HS-27A (cell line): ENCODE data around the gene CXCR2.
"Not testable (repeated sequence)": the region's sequence is repeated elsewhere in the genome, so short reads cannot be mapped to it uniquely, and the experiment has no call there.

ENCODE experiments used
- DNase-seq: peaks from one replicate; pipeline ENCODE4 v3.0.0-alpha.2; 2012; ENCODE audit warnings: low read depth, missing footprints

The CXCR2 gene

DNA sequence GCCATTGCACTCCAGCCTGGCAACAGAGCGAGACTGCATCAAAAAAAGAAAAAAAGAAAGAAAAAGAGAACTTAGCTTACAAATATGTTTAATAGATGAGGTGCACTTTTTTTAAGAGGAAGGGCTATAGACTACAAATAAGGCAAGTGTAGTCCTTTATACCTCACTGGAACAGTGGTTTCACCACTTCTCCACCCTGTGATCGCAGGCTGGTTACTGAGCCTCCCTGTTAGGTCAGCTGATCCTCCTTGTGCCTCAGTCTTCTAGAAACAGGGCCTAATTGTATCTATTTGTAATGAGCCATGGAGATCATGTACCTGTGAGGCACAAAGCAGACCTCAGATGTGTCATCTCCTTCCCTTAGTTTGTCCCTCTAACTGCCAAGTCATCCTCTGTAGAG is 4.5 kb downstream of the CXCR2 start:
- no peak for DNase-seq

DNA sequence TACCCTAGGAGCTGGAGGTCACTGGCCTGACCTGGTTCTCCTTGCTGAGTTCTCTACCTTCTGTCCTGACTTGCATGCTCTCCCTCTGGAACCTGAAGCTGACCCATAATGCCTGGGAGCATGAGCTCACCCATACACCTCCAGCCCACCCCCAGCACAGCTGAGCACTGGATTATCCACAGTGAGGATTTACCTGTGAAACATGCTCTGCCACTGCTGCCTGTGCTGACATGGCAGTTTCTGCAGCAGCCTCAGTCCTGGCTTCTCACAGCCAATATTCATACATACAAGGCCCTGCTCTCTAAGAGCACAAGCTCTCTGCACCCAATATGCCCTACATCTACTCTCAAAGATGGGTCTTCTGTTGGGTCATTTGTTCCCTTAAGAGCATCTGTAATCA is 5.0 kb downstream of the CXCR2 start:
- DNase-seq: no peak

DNA sequence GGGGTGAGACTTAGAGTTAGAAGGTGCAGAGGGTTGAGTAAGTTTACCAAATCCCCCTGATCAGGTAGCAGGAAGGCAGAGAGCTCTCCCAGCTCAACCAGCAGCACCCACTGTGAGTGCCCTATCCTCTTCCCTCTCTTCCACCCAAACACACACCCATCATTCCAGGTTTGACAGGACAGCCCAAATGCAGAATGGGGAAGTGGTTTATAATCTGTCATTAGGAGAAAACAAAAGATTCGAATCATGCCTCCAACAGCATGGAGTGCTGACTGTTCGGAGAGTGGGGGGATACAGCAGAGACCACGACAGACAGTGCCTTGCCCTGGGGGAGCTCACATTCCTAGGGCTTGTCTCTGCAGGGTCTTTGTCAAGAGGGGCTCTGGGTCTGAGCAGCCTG is 11.7 kb downstream of the CXCR2 start:
- DNase-seq: no peak

DNA sequence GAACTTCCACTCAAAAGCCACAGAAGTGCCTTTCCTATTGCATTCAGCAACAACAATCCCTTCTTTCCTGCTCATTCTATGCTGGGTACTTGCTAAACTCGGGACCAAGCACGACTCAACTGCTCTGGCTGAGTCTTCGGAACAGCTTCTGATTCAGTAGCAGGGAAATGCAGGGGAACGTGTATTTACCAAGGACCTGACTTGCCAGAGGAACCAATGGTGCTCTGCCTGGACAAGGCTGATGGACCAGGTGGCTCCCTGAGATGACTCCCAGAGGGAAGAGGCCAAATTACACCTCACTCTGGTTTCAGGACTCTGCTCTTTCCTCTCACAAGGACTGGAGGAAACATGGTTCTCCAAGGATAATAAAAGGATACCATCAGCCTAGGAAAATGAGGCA is 12.2 kb downstream of the CXCR2 start:
- no peak for DNase-seq

DNA sequence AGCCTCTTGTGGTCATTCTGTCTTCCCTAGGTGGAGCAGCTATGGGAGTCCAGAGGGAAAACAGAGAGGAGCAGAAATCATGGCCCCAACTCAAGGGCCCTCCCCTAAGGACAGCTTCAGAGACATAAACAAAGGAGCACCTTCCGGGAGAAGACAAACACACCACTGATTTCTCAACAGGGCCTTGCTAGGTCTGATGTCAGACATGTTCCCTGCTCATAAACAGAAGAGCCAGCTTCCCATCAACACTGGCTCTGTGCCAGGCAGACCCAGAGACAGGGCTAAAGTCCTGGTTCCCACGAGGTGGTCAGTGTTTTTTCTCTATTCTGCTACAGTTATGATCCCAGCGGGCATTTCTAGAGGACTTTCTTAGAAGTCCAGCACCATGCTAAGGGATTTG is 19.3 kb downstream of the CXCR2 start:
- no peak for DNase-seq

DNA sequence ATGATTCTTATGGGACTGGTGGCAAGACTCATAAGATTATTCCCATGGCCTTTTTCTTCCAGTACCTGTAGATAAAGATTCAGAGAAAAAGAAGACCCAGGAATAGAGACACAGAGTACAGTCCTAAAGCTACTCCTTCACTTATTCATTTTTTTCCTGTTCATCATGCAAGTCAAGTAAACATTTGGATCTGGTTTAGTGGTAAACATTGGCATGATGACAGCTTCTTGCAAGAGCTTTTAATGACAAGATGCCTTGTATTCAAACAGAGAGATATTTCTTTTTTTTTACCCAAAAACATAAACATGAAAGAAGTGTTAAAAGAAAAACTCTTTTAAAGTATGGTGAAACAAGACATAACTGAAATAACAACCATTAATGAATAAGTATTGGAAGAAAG is 20.2 kb downstream of the CXCR2 start:
- no peak for DNase-seq

DNA sequence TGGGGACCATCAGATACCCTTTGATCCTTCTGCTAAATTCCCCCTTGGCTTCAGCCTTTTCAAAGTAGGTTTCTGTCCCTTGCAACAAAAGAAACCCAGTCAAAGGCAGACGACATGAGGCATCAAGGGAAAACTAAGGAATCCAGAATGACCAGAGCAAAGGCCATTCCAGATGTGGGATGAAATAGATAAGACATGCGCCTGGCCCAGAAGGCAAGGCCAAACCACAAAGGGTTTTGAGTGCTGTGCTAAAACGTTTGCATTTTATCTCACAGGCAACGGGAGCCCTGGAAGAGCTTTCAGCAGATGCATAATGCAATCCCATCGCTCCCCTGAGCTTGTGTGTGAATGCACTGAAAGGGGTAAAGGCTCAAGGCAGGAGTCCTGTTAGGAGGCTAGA is 23.3 kb downstream of the CXCR2 start:
- DNase-seq: no peak

DNA sequence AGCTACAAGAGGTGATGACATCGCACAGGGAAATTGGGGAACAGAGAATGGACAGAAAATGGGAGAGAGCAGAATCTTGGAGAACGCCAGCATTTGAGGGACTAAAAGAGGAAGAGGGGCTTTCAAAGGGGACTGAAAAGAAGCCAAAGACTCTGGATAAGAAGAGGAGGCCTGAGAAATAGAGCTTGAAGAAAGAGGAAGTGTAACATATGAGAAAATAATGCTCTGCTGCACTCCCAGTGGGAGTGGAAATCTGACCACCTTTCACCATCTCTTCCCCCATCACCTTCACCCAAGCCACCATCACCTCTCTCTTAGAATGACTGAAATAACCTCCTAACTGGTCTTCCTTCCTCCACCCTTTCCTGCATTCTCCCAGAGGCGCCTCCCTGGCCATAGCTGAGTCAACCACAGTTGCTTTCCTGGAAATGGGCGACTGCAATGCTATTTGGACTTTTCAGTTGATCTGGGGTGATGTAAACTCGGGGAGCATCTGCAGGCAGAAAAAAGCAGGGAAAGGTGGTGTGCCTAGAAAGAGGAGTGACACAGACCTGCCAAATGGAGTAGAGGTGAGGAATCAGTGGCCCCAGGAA is 24.1 kb downstream of the CXCR2 start:
- DNase-seq: no peak

DNA sequence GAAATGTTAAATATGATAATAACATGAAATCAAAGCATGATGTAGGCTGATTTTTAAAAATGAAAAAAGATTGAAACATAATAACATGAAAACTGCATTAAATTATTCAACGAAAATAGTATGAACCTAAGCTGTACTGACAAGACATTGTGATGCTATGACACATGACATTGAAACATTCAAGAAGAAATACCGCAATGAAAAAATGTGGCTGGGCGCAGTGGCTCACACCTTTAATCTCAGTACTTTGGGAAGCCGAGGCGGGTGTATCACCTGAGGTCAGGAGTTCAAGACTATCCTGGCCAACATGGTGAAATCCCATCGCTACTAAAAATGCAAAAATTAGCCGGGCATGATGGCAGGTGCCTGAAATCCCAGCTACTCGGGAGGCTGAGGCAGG is 26.3 kb downstream of the CXCR2 start:
- no peak for DNase-seq

DNA sequence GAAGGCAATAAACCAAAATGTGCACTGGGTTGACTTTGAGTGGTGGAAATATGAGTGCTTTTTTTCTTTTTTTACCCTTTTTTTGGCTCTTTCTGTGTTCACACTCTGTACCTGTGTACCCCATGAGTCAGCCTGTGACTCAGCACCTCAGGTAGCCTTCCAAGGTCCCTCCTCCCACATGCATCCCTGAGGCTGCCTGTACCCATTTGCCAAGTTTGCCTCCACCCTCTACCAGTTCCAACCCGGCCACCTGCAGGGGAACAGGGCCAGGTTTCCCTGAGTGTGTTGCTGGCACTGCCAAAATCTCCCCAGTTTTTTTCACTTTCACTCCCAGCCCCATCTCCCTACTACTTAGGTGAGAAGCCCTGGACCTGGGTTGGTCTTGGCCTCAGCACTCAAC is 26.9 kb downstream of the CXCR2 start:
- DNase-seq: no peak

DNA sequence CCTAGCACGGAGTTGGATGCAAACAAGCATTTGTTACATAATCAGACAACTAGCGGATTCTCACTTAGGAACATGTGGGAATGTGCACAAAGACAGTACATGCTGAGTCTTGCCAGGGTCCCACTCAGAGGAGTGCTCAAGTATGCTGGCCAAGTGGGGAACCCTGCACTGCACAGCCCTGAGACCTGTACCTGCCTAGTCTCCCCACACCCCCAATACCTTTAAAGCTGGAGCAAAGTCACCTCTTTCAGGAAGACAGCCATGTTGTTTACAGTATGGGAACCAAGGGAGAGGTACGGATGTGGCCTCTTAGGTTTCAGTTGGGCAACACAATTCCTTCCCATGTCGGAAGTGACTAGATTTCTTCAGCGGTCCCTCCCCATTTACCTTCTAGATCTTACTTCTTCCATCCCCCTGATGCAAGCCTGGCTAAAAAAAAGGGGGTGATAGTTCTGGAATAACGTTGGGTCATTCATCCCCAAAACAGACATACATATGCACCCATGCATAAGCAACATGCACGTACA is 30.2 kb downstream of the CXCR2 start:
- DNase-seq: no peak

DNA sequence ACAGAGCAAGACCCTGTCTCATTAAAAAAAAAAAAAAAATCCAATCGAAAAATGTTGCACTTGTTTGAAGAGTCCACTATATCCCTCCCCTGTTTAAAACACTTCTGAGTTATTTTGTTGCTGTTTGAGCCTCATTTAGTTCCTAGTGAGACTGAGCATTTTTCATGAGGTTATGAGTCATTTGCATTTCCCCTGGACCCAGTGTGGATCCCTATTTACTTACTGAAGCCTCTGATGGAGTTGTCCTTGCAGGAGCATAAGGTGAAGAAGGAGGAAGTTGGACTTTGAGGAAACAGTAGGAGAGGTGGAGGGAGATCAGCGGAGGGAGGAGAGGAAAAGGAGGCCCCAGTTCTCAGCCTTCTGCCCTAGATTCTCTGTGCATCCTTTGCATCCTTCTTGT is 35.8 kb downstream of the CXCR2 start:
- no peak for DNase-seq

DNA sequence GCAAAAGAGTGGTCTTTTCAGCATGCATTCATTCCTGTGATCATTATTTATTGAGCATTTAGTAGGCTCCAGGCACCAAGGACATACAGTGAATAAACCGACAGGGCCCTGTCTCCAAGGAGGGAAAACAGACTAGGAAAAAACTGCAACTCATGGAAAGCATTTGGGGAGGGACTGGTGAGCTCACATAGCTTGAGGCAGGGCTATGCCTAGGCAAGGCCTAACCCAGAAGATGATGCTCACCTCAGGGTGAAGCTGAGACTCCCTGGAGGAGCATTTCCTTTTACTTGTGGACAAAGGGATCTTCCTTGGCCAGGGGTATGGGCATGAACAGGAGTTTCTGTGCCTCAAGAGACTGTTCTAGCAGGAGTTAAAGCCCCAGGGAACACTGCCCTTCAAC is 37.0 kb downstream of the CXCR2 start:
- no peak for DNase-seq

DNA sequence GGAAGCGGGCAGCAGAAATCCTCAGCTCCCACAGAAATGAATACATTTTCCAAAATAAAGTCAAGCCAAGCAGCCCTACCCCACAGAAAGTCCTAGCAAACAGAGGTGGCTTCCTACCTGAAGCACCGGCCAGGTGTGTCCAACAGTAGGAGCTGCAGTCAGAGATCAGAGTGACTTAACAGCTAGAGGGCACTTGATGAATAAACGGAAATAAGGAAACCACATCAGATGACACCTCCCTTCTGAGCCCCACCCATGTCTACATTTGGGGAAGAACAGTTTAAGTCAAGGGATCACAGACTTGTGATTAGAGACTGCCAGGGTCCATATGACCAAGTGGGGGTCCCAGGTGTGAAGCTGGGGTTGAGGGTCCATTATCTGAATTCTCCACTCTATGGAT is 41.0 kb downstream of the CXCR2 start, which contains the start of gene CXCR1:
TSS of gene CXCR1 (minus strand) at position 172 of the 400 bp plus-strand sequence. CDS start 1,751 bp downstream, outside the sequence.
- DNase-seq: no peak

DNA sequence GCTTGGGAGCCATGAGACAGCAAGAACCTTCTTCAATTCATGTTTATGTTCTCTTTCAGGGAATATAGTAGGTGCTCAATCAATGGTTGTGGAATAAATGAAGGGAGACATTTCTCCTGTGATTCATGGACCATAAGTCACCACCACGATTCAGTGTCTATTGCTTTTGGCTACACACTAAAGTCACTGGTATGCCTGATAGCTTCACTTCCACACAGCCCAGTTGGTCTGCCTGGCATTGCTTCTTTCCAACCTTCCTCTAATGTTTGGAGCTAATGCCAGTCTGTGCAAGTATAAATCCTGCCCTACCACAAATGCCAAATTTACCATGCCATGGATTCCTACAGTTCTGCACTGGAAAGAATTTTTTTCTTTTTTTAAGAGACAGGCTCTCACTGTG is 42.2 kb downstream of the CXCR2 start:
- DNase-seq: no peak

DNA sequence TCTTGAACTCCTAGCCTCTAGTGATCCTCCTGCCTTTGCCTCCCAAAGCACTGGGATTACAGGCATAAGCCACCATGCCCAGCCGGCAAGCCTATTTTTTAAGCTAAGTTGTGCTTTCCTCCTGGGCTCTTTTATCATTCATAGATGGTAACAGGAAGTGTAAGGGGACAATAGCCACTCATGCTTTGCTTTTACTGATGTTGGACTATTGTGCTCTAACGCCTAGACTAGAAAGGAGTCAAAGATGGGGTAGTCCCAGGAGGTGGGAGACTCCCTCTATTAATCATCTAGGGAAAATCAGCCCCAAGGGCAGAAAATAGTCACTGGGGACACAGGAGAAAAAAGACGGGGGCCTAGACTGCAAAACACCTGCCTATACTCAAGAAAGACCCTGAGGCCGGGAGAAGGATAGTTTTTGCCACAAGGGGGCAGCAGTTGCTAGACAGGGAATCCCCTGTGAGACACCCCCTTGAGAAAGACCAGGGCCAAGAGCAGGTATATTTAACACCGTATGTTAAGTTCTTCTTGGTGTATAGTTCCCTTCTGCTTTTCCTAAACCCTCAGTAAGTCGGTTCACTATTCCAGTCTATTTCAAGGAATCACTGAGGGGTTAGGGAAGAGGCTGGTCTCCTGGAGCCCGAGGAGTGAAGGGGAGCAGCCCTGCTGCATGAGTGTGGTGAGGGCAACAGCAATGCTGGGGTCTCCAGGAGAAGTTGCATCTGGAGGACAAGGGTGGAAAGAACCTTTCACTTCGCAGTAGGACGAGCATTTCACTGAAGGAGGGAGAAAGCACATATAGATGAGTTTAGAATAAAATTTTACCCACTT is 43.0 kb downstream of the CXCR2 start:
- peak; percentile 3 for DNase-seq

DNA sequence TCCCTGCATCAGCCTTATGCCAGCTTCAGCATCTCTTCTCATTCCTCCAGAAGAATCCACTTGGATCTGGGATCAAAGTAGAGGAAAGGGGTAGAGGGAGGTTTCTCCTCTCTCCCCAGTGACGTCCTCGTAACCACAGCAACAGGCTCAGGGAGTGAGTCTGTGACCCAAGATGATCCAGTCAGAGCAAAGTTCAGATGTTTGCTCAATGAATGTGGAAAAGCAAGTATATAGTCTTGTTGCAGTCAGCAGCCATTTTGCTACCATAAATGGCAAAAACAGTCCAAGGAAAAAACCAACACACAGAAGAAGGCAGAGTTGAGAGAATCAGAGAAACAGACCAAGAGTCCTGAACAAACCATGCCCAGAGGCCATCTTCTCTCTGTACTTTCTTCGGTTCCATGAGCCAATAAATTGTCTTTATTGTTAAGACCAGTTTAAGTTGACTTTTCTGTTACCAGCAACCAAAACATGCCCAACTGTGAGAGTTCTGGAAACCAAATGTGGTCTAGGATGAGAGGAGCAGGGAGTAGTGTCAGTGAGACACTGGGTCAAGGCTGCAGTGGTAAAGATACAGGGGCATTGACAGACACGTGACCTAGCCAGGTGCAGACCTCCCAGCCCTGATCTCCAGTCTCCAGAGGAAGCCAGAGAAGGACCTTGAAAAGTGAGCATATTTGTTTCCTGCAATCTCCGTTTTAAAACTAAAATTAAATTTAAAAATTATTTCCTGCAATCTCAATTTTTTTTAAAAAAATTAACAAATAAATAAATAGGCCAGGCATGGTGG is 44.1 kb downstream of the CXCR2 start:
- no peak for DNase-seq

DNA sequence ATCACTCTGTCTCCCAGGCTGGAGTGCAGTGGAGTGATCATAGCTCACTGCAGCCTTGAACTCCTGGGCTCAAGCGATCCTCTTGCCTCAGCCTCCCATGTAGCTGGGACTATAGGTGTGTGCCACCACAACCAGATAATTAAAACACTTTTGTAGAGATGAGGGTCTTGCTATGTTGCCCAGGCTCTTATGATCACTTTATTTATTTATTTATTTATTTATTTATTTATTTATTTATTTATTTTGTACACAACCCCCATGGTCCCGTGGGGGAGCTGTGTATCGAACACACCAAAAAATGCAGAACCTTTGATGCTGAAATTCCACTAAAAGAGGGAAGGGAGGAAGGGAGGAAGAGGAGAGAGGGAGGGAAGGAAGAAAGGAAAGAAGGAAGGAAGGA is 45.9 kb downstream of the CXCR2 start:
- DNase-seq: not testable (repeated sequence)

DNA sequence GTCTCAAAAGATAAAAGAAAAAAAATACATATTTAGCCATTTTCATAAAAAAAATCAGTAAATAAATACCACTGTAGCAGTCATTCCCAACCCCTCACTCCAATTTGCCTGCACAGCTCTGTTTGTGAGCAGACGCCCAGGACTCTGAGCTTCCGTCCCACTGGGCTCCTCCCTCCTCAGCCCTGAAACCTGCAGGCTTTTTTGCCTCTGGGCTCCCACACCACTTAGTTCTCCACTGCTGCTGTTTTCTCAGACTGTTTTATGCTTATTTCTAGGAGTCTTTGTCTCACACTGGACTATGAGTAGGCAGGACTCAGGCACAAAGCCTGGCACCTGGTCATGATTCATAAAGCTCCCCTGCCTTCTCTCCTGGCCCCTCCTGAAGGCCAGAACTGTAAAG is 47.0 kb downstream of the CXCR2 start:
- no peak for DNase-seq

DNA sequence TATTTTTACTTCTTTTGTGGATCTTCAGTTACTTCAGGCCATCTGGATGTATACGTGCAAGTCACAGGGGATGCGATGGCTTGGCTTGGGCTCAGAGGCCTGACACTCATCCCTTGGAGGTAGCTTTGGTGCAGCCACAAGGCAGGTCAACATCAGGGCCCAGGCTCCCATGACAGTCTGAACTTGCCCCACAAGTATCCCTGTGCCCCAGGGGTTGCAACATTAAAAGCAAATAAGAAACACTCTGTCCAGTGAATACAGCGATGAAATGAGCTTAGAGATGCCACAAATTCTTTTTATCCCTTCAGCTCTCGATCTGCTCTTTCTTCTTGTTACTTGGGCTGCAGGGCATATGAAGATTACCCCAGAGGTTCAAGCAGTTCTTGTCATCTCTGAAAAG is 54.0 kb downstream of the CXCR2 start:
- no peak for DNase-seq

DNA sequence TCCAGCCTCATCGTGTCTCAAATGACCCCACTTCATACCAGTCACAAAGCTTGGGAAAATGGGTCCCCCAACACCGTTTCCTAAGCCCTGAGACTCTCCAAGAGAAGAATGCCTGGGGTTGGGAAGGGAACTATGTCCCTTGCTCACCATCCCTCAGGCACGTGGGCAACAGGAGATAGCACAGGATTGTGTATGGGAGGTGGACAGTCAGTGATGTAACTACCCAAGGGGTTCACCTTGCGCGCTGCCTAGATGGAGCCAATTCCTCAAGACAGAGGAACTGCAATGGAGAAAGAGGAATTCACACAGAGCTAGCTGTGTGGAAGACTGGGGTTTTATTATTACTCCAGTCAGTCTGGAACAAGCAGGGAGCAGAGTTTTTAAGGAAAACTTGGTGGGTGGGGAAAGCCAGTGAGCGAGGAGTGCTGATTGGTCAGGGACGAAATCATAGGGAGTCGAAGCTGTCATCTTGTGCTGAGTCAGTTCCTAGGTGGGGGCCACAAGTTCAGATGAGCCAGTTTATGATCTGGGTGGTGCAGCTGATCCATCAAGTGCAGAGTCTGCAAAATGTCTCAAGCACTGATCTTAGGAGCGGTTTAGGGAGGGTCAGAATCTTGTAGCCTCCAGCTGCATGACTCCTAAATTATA is 54.8 kb downstream of the CXCR2 start:
- no peak for DNase-seq

DNA sequence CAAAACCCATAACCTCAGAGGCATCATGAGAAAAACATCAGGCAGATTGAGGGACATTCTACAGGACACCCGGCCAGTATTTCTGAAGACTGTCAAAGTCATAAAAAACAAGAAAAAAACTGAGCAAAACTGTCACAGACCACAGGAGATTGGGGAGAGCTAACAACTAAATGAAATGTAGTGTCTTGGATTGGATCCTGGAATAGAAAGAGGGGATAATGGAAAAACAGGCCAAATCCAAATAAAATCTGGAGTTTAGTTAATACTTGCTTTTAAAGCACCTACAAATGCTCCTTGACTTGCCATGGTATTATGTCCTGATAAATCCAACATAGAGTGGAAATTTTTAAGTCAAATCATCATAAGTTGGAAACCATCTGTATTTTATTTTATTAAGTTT is 58.5 kb downstream of the CXCR2 start:
- DNase-seq: no peak
